NB4 (cell line): ENCODE data around the gene CAMK2B.

ENCODE experiments used
- MAX ChIP-seq: IDR thresholded peaks from 2 replicates; pipeline ENCODE4 v1.6.1; 2011; ENCODE audit warnings: low read depth, low read length
- MYC ChIP-seq: IDR thresholded peaks from 2 replicates; pipeline ENCODE4 v1.6.1; 2011; ENCODE audit warnings: low read depth, low read length
- POLR2A ChIP-seq: IDR thresholded peaks from 2 replicates; pipeline ENCODE4 v1.6.1; 2011; ENCODE audit warnings: mild to moderate bottlenecking; ENCODE audit not compliant: insufficient read length; ENCODE audit errors: extremely low read depth
- TF ChIP-seq, protein P1 (sequence below): IDR thresholded peaks from one replicate; pipeline ENCODE4 v1.5.1; 2012; ENCODE audit warnings: low read depth, low read length

- TF ChIP-seq, protein P1, sequence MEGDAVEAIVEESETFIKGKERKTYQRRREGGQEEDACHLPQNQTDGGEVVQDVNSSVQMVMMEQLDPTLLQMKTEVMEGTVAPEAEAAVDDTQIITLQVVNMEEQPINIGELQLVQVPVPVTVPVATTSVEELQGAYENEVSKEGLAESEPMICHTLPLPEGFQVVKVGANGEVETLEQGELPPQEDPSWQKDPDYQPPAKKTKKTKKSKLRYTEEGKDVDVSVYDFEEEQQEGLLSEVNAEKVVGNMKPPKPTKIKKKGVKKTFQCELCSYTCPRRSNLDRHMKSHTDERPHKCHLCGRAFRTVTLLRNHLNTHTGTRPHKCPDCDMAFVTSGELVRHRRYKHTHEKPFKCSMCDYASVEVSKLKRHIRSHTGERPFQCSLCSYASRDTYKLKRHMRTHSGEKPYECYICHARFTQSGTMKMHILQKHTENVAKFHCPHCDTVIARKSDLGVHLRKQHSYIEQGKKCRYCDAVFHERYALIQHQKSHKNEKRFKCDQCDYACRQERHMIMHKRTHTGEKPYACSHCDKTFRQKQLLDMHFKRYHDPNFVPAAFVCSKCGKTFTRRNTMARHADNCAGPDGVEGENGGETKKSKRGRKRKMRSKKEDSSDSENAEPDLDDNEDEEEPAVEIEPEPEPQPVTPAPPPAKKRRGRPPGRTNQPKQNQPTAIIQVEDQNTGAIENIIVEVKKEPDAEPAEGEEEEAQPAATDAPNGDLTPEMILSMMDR = no peak
- TF ChIP-seq POLR2A (no peak), MAX (no peak), MYC (no peak)
Measured at GRCh38 chr7:44256459-44256858, 68.9 kb downstream of the CAMK2B start.
